Stimulated activated CD4-positive, alpha-beta T cell treated with anti-CD3 and anti-CD28 coated beads, Interleukin-1b, Interleukin-23, amount 100 ng/mL, for 48 hours (primary cell): ENCODE results near the gene GUCA1A.
A peak's percentile ranks its signal among the peaks of the same experiment; 100 is the strongest.
"Not testable (repeated sequence)": the region's sequence is repeated elsewhere in the genome, so short reads cannot be mapped to it uniquely, and the experiment has no call there.

ENCODE experiments used
- DNase-seq: peaks from one replicate; pipeline ENCODE4 v3.0.0-alpha.2; 2020

GUCA1A gene

DNA sequence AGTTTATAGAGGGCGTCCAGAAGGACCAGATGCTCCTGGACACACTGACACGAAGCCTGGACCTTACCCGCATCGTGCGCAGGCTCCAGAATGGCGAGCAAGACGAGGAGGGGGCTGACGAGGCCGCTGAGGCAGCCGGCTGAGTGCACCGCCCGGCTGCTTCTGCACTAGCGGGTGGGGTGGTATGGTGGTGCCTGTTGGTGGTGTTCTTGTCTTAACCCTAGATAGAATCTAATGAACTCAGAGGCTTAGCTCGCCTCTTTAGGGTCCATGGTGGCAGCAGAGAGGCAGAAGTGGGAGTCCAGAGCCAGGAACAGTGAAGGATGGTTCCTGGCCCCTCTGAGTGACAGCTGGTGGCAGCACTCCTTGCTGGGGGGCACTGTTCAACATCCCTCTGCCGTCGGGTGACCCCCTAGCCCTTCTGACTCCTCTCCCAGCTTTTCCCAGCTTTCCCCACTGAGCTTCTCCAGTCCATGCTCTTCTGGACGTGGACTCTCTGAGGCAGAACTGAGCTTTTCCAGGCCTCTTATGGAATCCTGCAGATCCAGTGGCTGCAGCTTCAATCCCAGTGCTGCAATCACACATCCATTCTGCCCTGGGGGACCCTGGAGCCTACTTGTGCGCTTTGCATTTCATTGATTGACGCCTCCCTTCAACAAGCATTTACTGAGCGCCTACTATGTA, 6.2 kb downstream of the GUCA1A start:
- DNase-seq: no peak

DNA sequence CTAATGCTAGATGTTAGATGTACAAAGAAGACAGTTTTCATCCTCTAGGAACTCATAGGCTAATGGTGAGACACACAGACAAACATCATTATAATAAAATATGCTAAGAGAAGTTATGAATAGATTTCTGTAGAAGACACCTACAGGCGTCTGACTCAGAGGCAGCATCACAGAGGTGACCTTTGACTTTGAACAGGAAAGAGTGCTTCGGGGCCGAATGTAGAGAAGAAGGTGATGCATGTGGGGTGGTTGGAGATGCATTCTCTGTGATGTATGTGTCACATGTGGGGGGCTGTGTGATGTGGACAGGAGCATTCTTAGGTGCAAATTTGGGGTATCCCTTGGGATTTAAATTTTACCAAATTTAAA, 6.8 kb downstream of the GUCA1A start:
- peak; percentile 66 for DNase-seq

DNA sequence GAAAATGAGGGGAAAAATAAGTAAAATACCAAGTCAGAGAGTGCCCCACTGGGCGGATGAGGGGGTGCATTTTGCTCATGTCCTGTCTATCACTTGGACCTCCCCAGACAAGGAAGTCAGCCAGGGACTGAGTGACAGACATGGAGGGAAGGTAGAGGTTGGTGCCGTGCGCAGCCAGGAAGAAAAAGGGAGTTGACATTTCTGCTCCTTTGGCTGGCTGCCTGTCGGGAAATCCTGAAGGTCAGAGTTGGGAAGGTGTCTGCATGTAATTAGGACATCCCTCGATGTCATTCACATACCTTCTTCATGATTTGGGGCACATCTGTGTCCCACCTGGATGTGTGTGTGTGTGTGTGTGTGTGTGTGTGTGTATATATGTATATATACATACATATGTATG, 8.9 kb downstream of the GUCA1A start:
- no peak for DNase-seq

GRCh38 chr6:42184475-42184874, 11.3 kb downstream of the GUCA1A start:
- no peak for DNase-seq

DNA sequence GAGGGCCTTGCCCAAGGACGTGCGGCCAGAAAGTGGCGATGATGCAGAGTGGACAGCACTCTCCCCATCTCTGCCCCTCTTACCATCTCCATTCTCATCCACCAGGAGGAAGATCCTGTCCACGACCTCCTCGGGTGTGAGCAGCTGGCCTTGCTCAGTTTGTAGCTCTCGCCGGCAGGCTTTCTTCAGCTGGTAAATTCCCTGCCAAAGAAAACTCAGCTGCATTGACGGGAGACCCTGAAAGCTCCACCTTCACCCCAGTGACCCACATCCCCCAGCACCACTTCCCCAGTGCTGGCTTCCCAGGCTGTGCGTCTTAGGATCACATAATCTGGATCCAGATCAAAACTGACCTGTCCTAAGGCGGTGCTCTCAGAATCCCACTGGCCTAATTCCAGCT, 12.4 kb downstream of the GUCA1A start:
- no peak for DNase-seq

DNA sequence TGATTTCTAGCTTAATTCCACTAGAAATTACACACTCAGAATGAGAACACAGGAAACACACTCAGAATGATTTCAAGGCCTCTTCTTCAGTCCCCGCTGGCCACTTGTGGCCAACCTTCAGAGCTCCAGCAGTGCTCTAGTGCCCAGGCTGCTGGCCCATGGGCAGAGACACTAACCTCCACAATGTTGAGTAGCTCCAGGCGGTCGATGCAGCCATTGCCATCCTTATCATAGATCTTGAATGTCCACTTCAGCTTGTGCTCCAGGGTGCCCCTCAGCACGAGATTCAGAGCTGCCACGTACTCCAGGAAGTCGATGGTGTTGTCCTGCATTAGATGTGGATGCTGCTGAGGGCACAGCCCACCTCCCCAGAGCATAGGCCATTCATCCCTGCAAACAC, 15.2 kb downstream of the GUCA1A start:
- no peak for DNase-seq

DNA sequence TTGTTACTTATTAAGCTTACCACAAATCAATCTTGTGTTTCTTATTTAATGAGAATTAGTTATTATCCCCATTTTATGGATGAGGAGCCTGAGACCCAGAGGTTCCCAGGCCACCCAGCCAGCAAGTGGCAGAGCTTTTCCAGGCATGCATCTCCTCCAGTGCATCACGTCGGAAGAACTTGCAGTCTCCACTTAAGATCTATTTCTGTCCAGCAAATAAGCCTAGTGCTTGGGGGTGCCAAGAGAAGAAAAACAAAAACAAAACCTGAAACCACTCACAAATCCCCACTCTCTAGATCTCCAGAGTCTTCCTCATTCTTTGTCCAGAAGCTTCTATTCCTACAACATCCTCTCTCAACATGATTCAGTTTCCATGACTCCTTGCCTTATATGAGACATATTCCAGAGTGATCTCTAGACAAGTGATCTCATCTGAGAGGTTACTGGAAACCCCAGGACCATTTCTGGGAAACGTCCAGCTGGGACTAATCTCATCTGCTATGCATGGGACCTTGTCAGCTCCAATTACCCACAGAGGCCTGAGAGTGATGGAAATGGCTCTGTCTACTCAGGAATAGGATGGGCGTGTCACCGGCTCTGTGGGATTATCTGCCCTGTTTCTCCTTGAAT, 17.5 kb downstream of the GUCA1A start:
- DNase-seq: no peak

DNA sequence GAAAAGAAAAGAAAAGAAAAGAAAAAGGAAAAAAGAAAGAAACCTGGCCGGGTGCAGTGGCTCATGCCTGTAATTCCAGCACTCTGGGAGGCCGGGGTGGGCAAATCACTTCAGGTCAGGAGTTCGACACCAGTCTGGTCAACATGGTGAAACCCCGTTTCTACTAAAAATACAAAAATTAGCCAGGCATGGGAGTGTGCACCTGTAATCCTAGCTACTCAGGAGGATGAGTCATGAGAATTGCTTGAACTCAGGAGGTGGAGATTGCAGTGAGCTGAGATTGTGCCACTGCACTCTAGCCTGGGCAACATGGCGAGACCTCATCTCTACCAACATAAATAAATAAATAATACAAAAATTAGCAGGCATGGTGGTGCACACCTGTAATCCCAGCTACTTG, 19.2 kb downstream of the GUCA1A start:
- not testable (repeated sequence) for DNase-seq

- no peak for DNase-seq
These were observed 20.3 kb downstream of the GUCA1A start for GRCh38 chr6:42193491-42193894.

DNA sequence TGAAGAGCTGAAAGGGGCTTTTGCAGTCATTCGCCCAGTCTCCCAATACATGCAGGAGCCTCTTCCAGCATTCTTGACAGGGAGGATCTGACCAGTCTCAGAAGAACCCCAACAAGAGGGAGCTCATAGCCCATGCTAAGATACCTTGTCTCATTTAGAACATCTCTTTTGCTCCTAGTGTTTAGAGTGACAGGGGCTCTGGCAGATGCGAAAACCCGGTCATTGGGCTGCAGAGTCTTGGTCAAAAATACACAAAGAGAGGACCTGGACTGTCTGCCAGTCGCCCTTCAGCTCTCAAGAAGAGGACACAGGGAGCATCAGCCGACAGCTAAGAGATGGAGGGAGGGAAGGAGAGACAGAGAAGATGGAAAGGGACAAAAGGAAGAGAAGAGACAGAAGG, 20.9 kb downstream of the GUCA1A start:
- no peak for DNase-seq

DNA sequence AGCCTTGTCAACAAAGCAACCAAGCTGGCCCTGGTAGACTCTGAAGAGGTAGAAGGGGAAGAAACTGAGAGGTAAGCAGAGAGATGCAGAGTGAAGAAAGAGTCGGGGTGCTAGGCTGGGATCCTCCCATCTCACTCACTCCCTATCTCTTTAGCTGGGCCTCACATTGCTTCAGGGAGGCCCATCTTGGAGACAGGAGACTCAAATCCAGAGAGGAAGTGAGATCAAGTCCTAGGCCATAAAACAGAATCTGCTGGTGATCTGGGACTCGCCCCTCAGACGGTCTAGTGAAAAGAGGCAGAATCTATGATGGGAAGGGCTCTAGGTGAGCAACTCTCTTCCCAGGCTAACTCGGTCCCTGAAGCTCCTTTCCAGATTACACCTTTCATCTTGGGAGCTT, 22.3 kb downstream of the GUCA1A start:
- DNase-seq: no peak

- DNase-seq: peak; percentile 16
These were observed 24.6 kb downstream of the GUCA1A start for GRCh38 chr6:42197555-42198362.

DNA sequence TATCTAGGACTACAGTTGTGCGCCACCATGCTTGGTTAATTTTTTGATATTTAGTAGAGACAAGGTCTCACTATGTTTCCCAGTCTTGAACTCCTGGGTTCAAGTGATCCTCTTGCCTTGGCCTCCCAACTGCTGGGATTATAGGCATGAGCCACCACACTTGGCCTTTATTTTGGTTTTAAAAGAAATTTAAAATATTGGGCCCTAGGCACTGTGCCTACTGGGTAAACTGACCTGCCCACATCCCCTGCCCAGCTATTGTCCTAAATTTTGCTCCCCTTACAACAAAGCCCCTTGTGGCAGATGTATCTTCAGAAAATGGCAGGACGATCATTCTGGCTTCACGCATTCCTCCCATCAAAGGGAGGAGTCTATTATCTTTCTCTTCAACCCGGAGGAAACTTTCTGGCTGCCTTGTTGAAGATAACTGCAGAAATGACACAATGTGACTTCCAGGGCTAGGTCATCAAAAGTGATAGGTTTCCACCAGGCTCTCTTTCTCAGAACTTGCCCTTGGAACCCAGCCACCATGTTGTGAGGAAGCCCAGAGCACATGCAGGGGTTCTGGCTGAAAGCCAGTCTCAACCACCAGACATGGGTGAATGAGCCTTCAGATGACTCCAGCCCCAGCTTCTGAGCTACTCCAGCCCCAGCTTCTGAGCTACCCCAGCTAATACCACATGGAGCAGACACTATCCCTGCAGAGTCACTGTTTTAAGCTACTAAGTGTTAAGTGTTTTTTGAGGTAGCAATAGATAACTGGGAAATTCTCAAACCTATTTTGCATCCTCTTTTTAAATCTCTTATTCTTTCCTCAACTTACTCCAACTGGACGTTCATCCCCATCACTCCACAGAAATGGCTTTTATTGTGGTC, 26.2 kb downstream of the GUCA1A start:
- no peak for DNase-seq

- DNase-seq: no peak
These were observed 26.9 kb downstream of the GUCA1A start for GRCh38 chr6:42200035-42200434.

DNA sequence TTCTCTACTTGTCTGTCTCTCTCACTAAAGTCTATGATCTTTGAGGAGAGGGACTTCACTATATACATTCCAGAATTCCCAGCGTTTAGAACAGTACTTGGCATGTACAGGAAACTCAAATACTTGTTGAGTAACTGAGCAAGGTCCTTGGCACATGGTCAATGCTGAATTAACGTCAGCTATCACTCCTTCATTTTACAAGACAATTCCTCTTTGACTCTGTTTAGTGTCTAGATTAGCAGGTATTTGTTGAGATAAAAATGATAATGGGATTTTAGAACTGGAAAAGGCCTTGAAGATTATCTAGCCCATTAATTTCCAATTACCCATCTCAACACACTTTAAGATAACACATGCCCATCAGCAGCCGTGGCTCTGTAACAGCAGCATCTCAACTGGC, 28.2 kb downstream of the GUCA1A start:
- no peak for DNase-seq

- not testable (repeated sequence) for DNase-seq
These were observed 29.2 kb downstream of the GUCA1A start for GRCh38 chr6:42202131-42202915.

- no peak for DNase-seq
These were observed 30.0 kb downstream of the GUCA1A start for GRCh38 chr6:42203183-42203582.

GRCh38 chr6:42204768-42205282, 31.7 kb downstream of the GUCA1A start:
- no peak for DNase-seq

- not testable (repeated sequence) for DNase-seq
These were observed 34.4 kb downstream of the GUCA1A start for GRCh38 chr6:42207559-42207958.

DNA sequence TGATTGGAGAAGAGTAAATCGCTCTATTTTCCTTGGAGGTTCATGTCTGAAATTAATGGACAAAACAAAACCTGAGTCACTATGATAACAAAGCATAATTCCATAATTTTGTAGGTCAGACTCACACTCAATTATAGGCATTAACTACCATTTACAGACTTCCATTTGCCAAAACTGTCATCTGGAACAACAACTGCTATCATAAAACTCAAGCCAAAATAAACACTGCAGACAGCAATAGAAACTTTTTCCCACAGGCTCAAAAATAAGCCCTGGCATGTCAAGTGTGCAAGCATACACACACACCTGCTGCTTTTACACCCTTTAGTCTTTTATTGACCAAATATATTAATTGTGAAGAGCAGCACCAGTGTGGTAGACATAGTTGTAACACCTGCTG, 37.4 kb downstream of the GUCA1A start:
- DNase-seq: no peak

DNA sequence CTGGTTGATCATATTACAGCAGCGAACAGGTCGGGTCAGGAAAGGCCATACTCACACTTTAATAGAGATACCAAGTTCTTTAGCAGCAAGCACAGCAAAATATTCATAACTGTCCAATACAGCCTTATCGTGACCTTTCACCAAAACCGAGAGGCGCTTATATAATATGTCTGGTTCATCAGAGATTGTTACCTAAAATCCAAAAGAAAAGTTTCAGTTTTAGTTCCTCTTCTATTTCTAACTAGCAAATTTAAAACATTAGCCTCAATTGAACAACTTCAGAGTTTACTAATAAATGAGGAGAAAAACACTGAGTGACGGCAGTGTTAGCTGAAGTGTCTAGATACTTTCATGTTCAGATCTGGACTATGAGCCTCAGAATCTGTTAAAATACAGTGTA, 38.6 kb downstream of the GUCA1A start:
- no peak for DNase-seq

GRCh38 chr6:42212442-42212841, 39.3 kb downstream of the GUCA1A start:
- DNase-seq: no peak
